ENCODE results near the gene SLC38A8. TPM values are rescaled to one million over a fixed set of nuclear protein-coding genes. Genes with fewer than 3 reads are reported as not detected.

The SLC38A8 gene
- total and polyA plus RNA-seq, 9 donors = not detected

GRCh38 chr16:84071121-84071520, 28.5 kb upstream of the SLC38A8 start:
- H3K36me3 ChIP-seq (ENCODE audit: control insufficient read depth, insufficient read depth, low read length) = peaks cover 70% of the 10 kb centered on the region

GRCh38 chr16:84069540-84069939, 26.9 kb upstream of the SLC38A8 start:
- Histone ChIP-seq H3K27me3 (ENCODE audit: control insufficient read depth, insufficient read depth, low read length) (no peaks in the 10 kb centered on the region), H3K36me3 (ENCODE audit: control insufficient read depth, insufficient read depth, low read length) (peaks cover 62% of the 10 kb centered on the region), H3K9me3 (replicated peaks; ENCODE audit: control insufficient read depth, low read depth, low read length) (no peaks in the 10 kb centered on the region), H3K4me3 (ENCODE audit: low read length) (no peak overlapping the region), H3K27ac (ENCODE audit: low read length) (no peak overlapping the region), H3K4me1 (ENCODE audit: control insufficient read depth, insufficient read depth, low read length) (peaks cover 5% of the 10 kb centered on the region)
- WGBS (ENCODE audit: insufficient coverage) = 100% methylated on average over 1 of the region's 6 CpGs
- DNase-seq = peak; percentile 67

More at GRCh38 chr16:84071121-84071520, 28.5 kb upstream of the SLC38A8 start:
- Histone ChIP-seq H3K4me3 (ENCODE audit: low read length) (no peak overlapping the region), H3K4me1 (ENCODE audit: control insufficient read depth, insufficient read depth, low read length) (peaks cover 5% of the 10 kb centered on the region), H3K27ac (ENCODE audit: low read length) (no peak overlapping the region), H3K9me3 (replicated peaks; ENCODE audit: control insufficient read depth, low read depth, low read length) (no peaks in the 10 kb centered on the region), H3K27me3 (ENCODE audit: control insufficient read depth, insufficient read depth, low read length) (no peaks in the 10 kb centered on the region)
- no peak for DNase-seq
- WGBS (ENCODE audit: insufficient coverage) = 70% methylated on average over 2 of the region's 8 CpGs

- H3K36me3 ChIP-seq (ENCODE audit: control insufficient read depth, insufficient read depth, low read length) = peaks cover 56% of the 10 kb centered on the region
- H3K27ac ChIP-seq (ENCODE audit: low read length) = no peak overlapping the region
- peaks cover 5% of the 10 kb centered on the region for H3K4me1 ChIP-seq (ENCODE audit: control insufficient read depth, insufficient read depth, low read length)
- 83% methylated on average over 11 of the region's 13 CpGs for WGBS (ENCODE audit: insufficient coverage)
- peak; percentile 32 for DNase-seq
- H3K27me3 ChIP-seq (ENCODE audit: control insufficient read depth, insufficient read depth, low read length) = no peaks in the 10 kb centered on the region
- H3K9me3 ChIP-seq (replicated peaks; ENCODE audit: control insufficient read depth, low read depth, low read length) = no peaks in the 10 kb centered on the region
- no peak overlapping the region for H3K4me3 ChIP-seq (ENCODE audit: low read length)
These were observed 26.3 kb upstream of the SLC38A8 start for GRCh38 chr16:84068783-84069462.

GRCh38 chr16:84068041-84068440, 25.4 kb upstream of the SLC38A8 start:
- Histone ChIP-seq H3K27me3 (ENCODE audit: control insufficient read depth, insufficient read depth, low read length) (no peaks in the 10 kb centered on the region), H3K9me3 (replicated peaks; ENCODE audit: control insufficient read depth, low read depth, low read length) (no peaks in the 10 kb centered on the region), H3K4me3 (ENCODE audit: low read length) (no peak overlapping the region), H3K4me1 (ENCODE audit: control insufficient read depth, insufficient read depth, low read length) (peaks cover 7% of the 10 kb centered on the region), H3K36me3 (ENCODE audit: control insufficient read depth, insufficient read depth, low read length) (peaks cover 53% of the 10 kb centered on the region), H3K27ac (ENCODE audit: low read length) (no peak overlapping the region)
- DNase-seq = no peak
- 81% methylated on average over 4 of the region's 8 CpGs for WGBS (ENCODE audit: insufficient coverage)

- Histone ChIP-seq H3K36me3 (ENCODE audit: control insufficient read depth, insufficient read depth, low read length) (peaks cover 56% of the 10 kb centered on the region), H3K9me3 (replicated peaks; ENCODE audit: control insufficient read depth, low read depth, low read length) (no peaks in the 10 kb centered on the region), H3K27me3 (ENCODE audit: control insufficient read depth, insufficient read depth, low read length) (no peaks in the 10 kb centered on the region), H3K27ac (ENCODE audit: low read length) (no peak overlapping the region), H3K4me3 (ENCODE audit: low read length) (no peak overlapping the region), H3K4me1 (ENCODE audit: control insufficient read depth, insufficient read depth, low read length) (peaks cover 11% of the 10 kb centered on the region)
- DNase-seq = no peak
- WGBS (ENCODE audit: insufficient coverage) = 86% methylated on average over 7 of the region's 9 CpGs
These were observed 25.0 kb upstream of the SLC38A8 start for GRCh38 chr16:84067640-84068039.

GRCh38 chr16:84065536-84066132, 23.0 kb upstream of the SLC38A8 start:
- H3K4me3 ChIP-seq (ENCODE audit: low read length) = no peak overlapping the region
- H3K9me3 ChIP-seq (replicated peaks; ENCODE audit: control insufficient read depth, low read depth, low read length) = no peaks in the 10 kb centered on the region
- H3K36me3 ChIP-seq (ENCODE audit: control insufficient read depth, insufficient read depth, low read length) = peaks cover 62% of the 10 kb centered on the region
- DNase-seq = peak; percentile 62
- H3K27me3 ChIP-seq (ENCODE audit: control insufficient read depth, insufficient read depth, low read length) = no peaks in the 10 kb centered on the region
- WGBS (ENCODE audit: insufficient coverage) = 12% methylated on average over 4 of the region's 12 CpGs
- peaks cover 14% of the 10 kb centered on the region for H3K4me1 ChIP-seq (ENCODE audit: control insufficient read depth, insufficient read depth, low read length)
- no peak overlapping the region for H3K27ac ChIP-seq (ENCODE audit: low read length)

- 85% methylated on average over 2 of the region's 4 CpGs for WGBS (ENCODE audit: insufficient coverage)
- no peaks in the 10 kb centered on the region for H3K27me3 ChIP-seq (ENCODE audit: control insufficient read depth, insufficient read depth, low read length)
- peaks cover 63% of the 10 kb centered on the region for H3K36me3 ChIP-seq (ENCODE audit: control insufficient read depth, insufficient read depth, low read length)
- peaks cover 14% of the 10 kb centered on the region for H3K4me1 ChIP-seq (ENCODE audit: control insufficient read depth, insufficient read depth, low read length)
- H3K9me3 ChIP-seq (replicated peaks; ENCODE audit: control insufficient read depth, low read depth, low read length) = no peaks in the 10 kb centered on the region
- DNase-seq = no peak
- no peak overlapping the region for H3K27ac ChIP-seq (ENCODE audit: low read length)
- no peak overlapping the region for H3K4me3 ChIP-seq (ENCODE audit: low read length)
These were observed 21.4 kb upstream of the SLC38A8 start for GRCh38 chr16:84063980-84064379.

- no peak overlapping the region for H3K4me3 ChIP-seq (ENCODE audit: low read length)
- peak; percentile 56 for DNase-seq
- WGBS (ENCODE audit: insufficient coverage) = 48% methylated on average over 16 of the region's 25 CpGs
- H3K27ac ChIP-seq (ENCODE audit: low read length) = no peak overlapping the region
- peaks cover 9% of the 10 kb centered on the region for H3K4me1 ChIP-seq (ENCODE audit: control insufficient read depth, insufficient read depth, low read length)
- peaks cover 64% of the 10 kb centered on the region for H3K36me3 ChIP-seq (ENCODE audit: control insufficient read depth, insufficient read depth, low read length)
- no peaks in the 10 kb centered on the region for H3K9me3 ChIP-seq (replicated peaks; ENCODE audit: control insufficient read depth, low read depth, low read length)
- H3K27me3 ChIP-seq (ENCODE audit: control insufficient read depth, insufficient read depth, low read length) = no peaks in the 10 kb centered on the region
These were observed 20.4 kb upstream of the SLC38A8 start for GRCh38 chr16:84062734-84063640.

GRCh38 chr16:84061236-84061819, 18.7 kb upstream of the SLC38A8 start:
- 87% methylated on average over 7 of the region's 7 CpGs for WGBS (ENCODE audit: insufficient coverage)

More at GRCh38 chr16:84061236-84061819, 18.7 kb upstream of the SLC38A8 start:
- Histone ChIP-seq H3K4me3 (ENCODE audit: low read length) (no peak overlapping the region), H3K4me1 (ENCODE audit: control insufficient read depth, insufficient read depth, low read length) (peaks cover 9% of the 10 kb centered on the region), H3K36me3 (ENCODE audit: control insufficient read depth, insufficient read depth, low read length) (peaks cover 67% of the 10 kb centered on the region), H3K9me3 (replicated peaks; ENCODE audit: control insufficient read depth, low read depth, low read length) (no peaks in the 10 kb centered on the region), H3K27me3 (ENCODE audit: control insufficient read depth, insufficient read depth, low read length) (no peaks in the 10 kb centered on the region), H3K27ac (ENCODE audit: low read length) (no peak overlapping the region)
- DNase-seq = no peak

All from muscle of leg (tissue), 11 donors.